ENCODE data around the gene SCART1. TPM values are rescaled to one million over a fixed set of nuclear protein-coding genes. Genes with fewer than 3 reads are reported as not detected.
"Not testable (repeated sequence)": the region's sequence is repeated elsewhere in the genome, so short reads cannot be mapped to it uniquely, and the experiment has no call there.

Gene SCART1
- 1 to 10 TPM; 1.1 to 2.8 (median 1.7) TPM for polyA plus RNA-seq (ENCODE audit: insufficient read length in 4 of 4)

DNA sequence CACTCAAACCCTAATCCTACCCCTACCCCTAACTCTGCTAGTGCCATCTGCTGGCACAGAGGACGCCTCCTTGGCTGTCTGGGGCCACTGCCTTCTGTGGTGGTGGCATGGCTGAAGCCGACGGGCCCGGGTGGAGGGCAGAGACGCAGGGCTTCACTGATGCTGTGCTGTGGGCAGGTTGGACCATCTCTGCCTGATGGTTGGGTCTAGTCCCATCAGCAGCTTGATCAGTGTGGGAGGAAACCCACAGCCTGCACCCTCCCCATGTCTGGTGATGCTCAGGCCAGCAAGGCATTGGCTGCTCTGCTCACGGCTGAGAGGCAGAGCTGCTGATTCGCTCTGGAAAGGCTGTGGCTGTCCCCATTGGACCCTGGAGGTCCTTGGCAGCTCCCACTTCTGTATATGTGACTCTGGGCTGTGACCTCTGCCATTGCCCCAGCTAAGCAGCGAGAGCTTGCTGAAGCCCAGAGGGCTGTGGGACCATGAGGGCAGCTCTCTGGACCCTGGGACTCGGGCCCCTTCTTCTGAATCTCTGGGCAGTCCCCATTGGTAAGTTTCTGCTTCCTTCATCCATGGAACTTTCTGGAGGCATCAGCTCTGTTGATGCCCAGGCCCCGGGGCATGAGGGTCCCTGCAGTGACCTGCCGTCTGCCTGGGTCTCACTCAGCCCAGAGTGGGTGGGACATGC is at the start of gene SCART1:
TSS of gene SCART1 (plus strand) at position 430 of the 688 bp plus-strand sequence. CDS start at position 483, 53 bp downstream.
- no peak for DNase-seq (ENCODE audit: low read depth in 4 of 4, low spot score in 3 of 4)

DNA sequence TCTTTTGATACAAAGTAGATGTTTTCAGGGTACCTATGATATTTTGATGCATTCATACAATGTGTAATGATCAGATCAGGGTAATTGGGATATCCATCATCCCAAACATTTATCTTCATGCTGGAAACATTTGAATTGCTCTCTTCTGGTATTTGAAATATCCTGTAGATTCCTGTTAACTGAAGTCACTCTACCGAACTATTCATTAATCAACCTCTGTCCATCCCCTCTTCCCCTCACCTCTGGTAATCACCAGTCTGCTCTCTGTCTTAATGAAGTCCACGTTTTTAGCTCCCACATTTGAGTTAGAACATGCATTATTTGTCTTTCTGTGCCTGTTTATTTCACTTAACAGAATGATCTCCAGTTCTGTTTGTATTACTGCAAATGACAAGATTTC is 48.5 kb upstream of the SCART1 start:
- DNase-seq (ENCODE audit: low read depth in 4 of 4, low spot score in 3 of 4) = no peak

DNA sequence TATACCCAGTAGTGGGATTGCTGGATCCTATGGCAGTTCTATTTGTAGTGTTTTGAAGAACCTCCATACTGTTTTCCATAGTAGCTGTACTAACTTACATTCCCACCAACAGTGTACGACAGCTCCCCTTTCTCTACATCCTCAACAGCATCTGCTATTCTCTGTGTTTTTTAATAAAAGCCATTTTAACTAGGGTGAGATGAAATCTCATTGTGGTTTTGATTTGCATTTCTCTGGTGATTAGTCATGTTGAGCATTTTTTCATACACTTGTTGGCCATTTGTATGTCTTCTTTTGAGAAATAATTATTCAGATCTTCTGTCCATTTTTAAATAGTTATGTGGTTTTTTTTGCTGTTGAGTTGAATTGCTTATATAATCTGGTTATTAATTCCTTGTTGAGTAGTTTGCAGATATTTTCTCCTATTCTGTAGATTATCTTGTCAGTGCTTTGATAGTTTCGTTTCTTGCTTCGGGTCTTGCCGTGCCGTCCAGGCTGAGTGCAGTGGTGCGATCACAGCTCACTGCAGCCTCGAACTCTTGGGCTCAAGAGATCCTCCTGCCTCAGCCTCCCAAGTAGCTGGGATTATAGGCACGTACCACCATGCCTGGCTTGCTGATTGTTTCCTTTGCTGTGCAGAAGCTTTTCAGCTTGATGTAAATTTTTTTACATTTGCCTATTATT is 47.8 kb upstream of the SCART1 start:
- DNase-seq (ENCODE audit: low read depth in 4 of 4, low spot score in 3 of 4) = no peak

DNA sequence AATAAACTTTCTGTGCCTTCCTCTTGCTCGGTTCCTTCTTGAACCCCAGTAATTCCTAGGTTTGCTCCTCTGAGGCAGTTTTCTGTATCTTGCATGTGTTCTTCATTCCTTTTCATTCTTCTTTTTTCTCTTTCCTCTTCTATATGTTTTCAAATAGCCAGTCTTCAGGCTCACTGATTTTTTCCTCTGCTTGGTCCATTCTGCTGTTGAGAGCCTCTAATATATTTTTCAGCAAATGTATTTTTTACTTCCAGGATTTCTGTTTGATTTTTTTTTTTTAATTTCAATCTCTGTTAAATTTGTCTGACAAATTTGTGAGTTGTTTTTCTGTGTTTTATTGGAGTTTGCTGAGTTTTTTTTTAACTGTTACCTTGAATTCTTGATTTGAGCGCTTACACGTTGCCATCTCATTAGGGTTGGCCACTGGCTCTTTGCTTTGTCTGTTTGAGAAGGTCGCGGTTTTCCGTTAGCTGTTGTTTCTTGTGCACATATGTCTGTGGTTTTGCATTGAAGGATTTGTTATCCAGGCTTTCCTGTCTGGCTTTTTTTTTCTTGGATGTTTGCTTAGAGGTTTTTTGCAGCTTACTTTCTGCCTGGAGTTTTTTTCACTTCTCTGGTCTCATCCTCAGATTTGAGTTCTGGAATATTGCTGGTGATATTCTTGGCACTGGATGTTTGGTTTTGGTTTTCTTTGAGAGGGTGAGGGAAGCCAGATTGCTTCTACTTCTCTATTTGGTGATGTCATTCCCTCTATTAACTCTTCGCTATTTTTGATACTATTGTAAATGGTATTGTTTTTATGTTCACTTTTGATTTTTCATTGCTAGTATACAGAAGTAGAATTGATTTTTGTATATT is 42.0 kb upstream of the SCART1 start:
- DNase-seq (ENCODE audit: low read depth in 4 of 4, low spot score in 3 of 4) = no peak

DNA sequence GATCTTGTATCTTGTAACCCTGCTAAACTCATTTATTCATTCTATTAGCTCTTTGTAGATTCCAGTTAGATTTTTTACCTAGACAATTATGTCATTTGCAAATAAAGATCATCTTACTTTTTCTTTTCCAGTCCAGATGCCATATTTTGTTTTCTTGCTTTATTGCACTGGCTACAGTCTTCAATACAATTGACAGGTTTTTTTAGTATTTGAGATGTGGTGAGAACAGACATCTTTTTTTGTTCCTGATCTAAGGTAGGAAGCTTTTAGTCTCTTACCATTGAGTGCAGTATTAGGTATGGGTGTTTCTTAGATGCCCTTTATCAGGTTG is 41.4 kb upstream of the SCART1 start:
- DNase-seq (ENCODE audit: low read depth in 4 of 4, low spot score in 3 of 4) = no peak

DNA sequence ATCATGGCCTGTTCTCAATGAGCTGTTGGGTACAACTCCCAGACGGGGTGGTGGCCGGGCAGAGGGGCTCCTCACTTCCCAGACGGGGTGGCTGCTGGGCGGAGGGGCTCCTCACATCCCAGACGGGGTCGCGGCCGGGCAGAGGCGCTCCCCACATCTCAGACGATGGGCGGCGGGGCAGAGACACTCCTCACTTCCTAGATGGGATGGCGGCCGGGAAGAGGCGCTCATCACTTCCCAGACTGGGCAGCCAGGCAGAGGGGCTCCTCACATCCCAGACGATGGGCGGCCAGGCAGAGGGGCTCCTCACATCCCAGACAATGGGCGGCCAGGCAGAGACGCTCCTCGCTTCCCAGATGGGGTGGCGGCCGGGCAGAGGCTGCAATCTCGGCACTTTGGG is 39.3 kb upstream of the SCART1 start:
- DNase-seq (ENCODE audit: low read depth in 4 of 4, low spot score in 3 of 4) = not testable (repeated sequence)

DNA sequence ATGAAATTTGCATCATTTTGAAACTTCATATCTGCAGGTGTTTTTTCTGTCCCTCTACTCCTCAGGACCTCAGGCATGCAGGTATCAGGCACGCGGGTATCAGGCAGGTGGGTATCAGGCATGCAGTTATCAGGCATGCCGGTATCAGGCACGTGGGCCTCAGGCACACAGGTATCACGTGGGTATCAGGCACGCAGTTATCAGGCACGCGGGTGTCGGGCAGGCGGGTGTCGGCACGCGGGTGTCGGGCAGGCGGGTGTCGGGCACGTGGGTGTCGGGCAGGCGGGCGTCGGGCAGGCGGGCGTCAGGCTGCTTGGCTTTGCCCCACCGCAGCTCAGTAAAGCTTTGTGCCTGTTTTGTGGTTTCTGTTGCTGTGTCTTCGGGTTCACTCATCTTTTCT is 38.0 kb upstream of the SCART1 start:
- DNase-seq (ENCODE audit: low read depth in 4 of 4, low spot score in 3 of 4) = no peak

DNA sequence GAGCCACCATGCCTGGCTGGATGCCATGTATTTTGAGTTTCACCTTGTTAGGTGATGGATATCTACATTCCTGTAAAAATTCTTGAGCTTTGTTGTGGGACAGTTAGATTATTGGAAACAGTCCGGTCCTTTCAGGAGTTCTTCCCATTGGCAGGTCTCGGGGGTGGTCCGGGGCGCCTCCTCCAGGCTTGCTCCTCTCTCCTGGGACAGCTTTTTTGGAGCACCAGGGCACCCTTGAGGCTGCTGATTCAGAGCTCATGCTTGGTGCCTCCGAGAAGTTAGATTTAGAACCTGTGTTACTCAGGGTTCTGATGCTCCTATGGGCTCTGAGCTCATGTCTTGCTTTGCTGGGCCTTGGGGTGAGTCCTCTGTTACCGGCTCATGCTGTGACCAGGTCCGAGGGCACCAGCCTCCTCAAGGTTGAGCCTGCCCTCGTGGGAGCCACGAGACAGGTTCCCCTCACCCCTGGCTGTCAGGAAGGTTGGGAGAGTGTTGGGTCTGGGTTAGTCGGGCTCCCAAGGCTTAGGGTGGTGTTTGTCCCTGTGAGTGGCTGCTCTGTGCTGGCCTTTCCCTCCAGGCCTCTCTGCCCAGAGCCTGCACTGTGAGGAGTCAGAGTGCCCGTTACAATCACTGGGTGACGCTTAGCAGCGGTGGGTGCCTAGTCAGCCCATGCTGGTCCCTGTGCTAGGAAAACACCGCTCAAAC is 35.3 kb upstream of the SCART1 start:
- DNase-seq (ENCODE audit: low read depth in 4 of 4, low spot score in 3 of 4) = no peak

DNA sequence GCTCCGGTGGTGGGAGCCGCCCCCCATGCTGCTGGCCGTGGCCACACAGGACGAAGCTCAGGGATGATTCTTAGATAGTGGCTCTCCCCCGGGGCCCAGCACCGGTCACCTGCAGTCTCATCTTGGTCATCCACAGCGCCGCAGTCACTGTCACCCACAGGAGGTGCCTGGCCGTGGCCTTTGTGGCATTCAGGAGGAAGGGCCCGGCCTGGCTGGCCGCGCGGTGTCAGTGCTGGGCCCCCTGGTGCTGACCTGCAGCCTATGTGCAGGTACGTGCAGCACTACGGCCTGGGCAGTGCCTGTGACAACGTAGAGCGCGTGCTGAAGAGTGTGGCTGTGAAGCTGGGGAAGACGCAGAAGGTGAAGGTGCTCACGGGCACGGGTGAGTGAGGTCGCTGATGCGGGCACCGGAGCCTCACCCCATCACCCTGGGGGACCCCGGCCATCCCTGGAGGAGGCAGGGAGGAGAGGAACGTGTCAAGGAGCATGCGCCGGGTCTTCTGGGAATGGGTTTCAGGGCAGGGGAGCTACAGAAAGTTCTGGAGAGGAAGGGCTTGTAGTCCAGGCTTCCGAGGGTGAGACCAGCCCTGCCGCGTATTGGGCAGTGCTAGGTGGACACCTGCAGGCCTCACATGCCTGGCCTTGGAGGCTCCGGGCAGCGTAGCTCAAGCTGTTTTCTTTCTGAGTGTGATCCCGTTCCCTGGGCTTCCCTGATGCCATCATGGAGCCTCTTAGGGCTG is 34.4 kb upstream of the SCART1 start:
- no peak for DNase-seq (ENCODE audit: low read depth in 4 of 4, low spot score in 3 of 4)

DNA sequence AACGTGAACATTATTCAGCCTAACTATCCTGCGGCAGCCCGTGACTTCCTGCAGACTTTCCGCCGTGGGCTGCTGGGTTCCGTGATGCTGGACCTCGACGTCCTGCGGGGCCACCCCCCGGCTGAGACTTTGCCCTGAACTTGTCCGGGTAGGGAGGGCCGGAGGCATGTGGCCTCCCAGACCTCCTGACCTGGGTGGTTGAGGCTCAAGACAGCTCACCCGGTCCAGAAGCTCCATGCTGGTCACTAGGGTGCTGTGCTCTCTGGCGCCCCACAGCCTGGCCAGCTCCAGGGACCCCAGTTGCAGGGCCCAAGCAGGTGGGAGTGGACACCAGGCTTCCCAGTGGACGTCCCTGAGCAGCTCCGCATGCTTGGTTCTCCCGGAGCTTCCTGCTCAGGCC is 33.7 kb upstream of the SCART1 start:
- DNase-seq (ENCODE audit: low read depth in 4 of 4, low spot score in 3 of 4) = no peak

DNA sequence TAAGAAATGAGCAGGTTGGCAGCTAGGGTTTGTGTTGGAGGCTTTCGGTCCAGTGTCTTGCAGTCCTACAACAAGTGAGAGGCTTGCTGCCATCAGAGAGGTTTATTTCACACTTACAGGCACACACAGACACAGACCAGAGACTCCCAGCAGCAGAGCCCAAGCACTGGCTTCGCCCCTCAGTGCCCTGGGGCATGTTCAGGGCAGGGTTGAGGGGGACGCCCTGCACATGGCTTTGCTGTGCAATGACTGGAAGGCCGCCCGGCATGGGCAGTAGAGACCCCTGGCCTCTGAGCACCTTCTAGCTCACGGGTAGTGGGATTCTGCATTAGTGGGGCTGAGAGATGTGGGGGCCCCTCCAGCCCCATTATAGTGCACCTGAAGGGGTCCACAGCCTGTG is 33.2 kb upstream of the SCART1 start:
- no peak for DNase-seq (ENCODE audit: low read depth in 4 of 4, low spot score in 3 of 4)

DNA sequence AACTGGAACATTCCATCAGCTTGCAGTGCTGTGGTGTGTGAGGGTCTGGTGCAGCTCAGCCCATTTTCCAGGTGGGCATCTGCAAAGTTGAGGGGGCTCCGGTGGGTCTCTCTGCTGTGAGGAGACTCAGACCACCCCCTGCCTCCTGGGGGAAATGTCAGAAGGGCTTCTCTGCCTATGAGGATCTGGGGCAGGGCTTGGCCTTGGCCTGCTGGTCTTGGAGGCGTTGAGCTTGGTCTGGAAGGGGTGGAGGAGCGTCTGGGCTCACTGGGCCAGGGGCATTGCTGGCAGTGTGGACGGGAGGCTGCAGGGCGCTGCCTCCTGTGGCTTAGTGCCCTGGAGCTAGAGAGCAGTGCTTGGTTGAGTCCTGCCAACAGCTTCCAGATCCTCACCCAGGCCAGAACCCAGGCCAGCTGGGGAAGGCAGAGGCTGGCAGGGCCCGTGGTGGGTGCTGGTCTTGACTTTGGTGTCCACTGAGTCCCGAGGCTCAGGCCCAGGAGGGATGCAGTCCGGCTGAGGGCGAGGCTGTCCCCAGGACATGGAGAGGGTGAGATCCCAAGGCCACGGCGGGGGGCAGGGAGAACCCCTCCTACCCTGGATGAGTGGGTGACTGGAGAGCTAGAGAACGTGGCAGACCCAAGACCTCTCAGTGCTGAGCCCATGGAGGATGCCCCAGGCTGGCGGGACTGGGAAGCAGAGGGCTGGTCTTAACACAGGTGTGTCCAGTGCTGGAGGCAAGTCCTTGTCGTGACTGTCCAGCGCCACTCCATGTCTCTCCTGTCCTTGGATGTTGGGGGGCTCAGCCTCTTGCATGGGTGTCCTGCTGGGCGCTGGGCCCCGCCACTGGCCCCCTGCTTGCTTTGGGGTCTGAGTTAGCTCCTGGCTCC is 32.2 kb upstream of the SCART1 start:
- DNase-seq (ENCODE audit: low read depth in 4 of 4, low spot score in 3 of 4) = no peak

DNA sequence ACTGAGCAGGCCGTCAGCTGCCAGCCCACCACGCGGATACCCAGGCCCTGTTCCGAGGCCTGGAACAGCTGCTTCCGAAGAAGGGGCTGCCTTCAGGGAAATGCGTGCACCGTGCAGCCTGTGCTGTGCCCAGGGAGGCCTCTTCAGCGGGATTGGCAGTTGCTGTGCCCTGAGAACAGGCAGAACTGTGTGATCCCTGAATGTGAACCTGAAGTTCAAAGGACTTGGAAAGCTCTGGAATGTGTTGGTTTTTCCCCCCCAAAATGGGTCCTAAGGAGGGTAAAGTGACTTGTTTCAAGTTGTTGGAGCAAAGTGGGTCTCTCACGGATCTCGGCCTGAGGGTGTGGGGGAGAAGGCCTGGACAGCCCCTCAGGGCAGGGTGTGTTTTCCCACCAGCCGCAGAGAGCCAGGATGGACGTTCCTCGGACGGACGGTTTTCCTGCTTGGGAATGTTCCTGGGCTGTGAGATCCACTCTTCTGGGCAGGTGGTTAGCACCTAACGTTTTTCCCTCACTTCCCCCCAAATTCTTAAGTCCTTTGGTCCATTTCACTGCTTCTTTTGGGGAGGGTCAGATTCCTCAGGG is 31.4 kb upstream of the SCART1 start:
- no peak for DNase-seq (ENCODE audit: low read depth in 4 of 4, low spot score in 3 of 4)

DNA sequence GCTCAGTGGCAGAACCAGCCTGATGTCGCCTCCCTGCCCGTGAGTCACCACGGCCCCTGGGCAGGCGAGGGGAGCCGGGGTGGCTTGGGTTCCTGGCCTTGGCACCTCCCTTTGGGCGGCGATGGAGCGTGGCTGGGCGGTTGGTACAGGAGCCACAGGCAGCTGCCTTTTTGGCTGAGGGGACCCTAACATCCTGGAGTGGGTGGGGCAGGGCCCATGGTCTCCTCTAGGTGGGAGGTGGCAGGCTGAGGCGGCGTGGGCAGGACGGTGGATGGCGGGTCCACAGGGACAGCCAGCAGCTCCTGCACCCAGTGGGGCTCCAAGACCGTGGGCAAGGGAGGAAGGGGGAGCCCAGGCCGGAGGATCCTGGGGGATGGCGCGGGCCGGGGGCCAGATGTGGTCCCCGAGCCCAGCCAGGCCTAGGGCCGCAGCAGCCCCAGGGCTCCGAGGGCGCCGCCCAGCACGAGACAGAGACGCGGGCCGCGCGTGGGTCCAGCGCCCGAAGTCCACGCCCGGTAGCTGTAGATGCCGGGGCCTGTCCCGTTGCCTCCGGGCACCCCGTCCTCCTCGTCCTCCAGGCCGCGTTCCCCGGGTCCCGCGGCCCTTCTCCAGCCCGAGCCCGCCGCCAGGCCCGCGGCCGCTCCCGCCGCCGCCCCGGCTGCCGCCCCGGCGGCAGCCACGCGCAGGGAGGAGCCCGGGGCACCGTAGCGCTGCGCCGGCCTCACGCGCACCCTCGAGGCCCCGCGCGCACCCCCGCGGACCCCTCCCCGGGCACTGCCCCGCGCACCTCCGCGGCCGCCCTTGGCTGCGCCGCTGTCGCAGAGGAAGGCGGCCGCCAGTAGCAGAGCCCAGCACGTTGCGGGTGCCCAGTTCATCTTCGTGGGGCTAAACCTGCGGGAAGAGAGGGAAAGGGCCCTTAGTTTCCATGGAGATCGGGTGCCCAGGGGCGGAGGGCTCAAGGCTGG is 30.7 kb upstream of the SCART1 start:
- DNase-seq (ENCODE audit: low read depth in 4 of 4, low spot score in 3 of 4) = no peak

DNA sequence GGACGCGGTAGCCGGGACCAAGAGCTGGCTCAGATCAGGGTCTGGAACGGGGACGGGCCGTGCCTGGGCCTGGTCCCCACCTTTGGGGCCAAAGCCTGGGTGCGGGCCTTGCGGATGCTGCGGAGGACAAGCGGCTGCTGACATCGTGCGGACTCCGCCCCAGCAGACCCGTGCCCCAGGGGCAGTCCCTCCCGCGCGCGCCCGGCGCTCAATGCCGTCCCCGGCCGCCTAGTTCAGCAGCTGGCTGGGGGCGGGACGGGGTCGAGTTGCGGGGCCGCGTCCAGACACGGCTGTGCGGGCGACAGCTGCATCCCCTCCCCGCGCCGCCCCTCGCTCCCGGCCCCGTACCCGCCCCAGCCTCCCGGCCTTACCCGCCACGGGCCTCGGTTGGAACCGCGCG is 29.6 kb upstream of the SCART1 start:
- DNase-seq (ENCODE audit: low read depth in 4 of 4, low spot score in 3 of 4) = not testable (repeated sequence)

DNA sequence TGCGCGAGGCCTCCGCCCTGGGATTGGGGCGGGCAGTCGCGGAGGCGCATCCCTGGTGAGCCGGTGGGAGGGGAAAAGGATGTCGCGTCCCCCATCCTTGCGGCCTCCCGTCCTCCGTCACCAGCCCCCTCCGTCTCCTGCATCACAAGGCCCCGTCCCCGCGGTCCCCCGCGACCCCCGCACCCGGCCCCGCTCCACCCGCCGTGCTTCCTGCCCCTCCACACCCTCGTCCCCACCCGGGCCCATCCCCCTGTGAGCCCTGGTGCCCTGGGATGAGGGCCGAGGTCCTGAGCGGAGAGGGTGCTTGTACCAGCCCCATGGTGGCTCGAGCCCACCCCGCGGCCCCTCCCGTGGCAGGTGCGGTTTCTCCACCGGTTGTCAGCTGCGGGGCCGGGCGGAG is 29.1 kb upstream of the SCART1 start, which contains the start of gene SPRN:
TSS of gene SPRN (minus strand) at position 25 of the 400 bp plus-strand sequence. CDS start 944 bp downstream, outside the sequence.
- DNase-seq (ENCODE audit: low read depth in 4 of 4, low spot score in 3 of 4) = not testable (repeated sequence)

DNA sequence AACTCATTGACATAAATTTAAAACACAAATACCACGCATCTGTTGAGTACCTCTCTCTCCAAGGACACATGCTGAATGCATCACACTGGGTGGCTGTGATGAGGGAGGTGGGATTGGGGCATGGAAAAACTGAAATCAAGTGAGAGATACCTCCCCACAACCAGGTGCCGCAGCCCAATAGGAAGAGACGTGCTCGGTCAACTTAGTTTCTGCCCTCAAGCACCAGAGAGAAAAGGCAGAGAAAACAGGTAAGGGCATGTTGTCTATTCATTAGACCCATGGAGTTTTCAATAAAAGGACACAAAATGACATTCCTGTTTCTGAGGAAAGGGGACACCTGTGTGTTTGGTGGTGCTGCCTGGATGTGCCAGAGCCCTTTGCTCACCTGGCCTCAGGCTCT is 24.2 kb upstream of the SCART1 start:
- not testable (repeated sequence) for DNase-seq (ENCODE audit: low read depth in 4 of 4, low spot score in 3 of 4)

Data from right renal pelvis (tissue), 4 donors.